Kidney (tissue), 14 donors: ENCODE data around the gene NUBP2. TPM values are rescaled to one million over a fixed set of nuclear protein-coding genes. Genes with fewer than 3 reads are reported as not detected.

Experiments
- DNase-seq, 5 donors: peaks; one replicate each; pipeline ENCODE4 v3.0.0-alpha.2; 2013 to 2020
- FAIRE-seq: peaks from 2 replicates; lab custom pipeline; 2012; peaks lifted over from hg19 to GRCh38; lab: Jason Lieb, UNC
- H3K27ac ChIP-seq, 2 donors: one replicate each; pipeline ENCODE4 v1.7.0; 2013; ENCODE audit warnings: low read depth in 2 of 2, low read length in 2 of 2, inconsistent platforms in 1 of 2
- H3K27me3 ChIP-seq: one replicate; pipeline ENCODE4 v1.7.1; 2013; ENCODE audit warnings: low read length, inconsistent platforms; ENCODE audit not compliant: control insufficient read depth, insufficient read depth
- H3K36me3 ChIP-seq, 3 donors: one replicate each; pipeline versions ENCODE4 v1.7.0 to v1.7.1; 2013; ENCODE audit warnings: low read length in 3 of 3, control low read depth in 1 of 3, inconsistent platforms in 1 of 3; ENCODE audit not compliant: insufficient read depth in 3 of 3, control insufficient read depth in 2 of 3
- H3K4me1 ChIP-seq, 3 donors: one replicate each; pipeline versions ENCODE4 v1.7.0 to v1.7.1; 2013; ENCODE audit warnings: low read length in 3 of 3, inconsistent platforms in 1 of 3, low read depth in 1 of 3; ENCODE audit not compliant: control insufficient read depth in 2 of 3, insufficient read depth in 2 of 3
- H3K4me3 ChIP-seq, 3 donors: one replicate each; pipeline versions ENCODE4 v1.7.0 to v1.8.1; 2013; ENCODE audit warnings: low read length in 3 of 3, control low read depth in 1 of 3, inconsistent platforms in 1 of 3
- H3K9ac ChIP-seq, 3 donors: one replicate each; pipeline versions ENCODE4 v1.7.0 to v1.7.1; 2013; ENCODE audit warnings: low read length in 3 of 3, control low read depth in 1 of 3, inconsistent platforms in 1 of 3
- H3K9me3 ChIP-seq, 3 donors: one replicate each; pipeline versions ENCODE4 v1.7.0 to v1.7.1; 2013; ENCODE audit warnings: low read length in 3 of 3, control low read depth in 1 of 3, inconsistent platforms in 1 of 3; ENCODE audit not compliant: control insufficient read depth in 2 of 3, insufficient read depth in 1 of 3
- intact Hi-C: fragments of 100-400 bp; cut with DNase I; formaldehyde crosslinking; loops from one replicate; pipeline ENCODE4 v1.11.1; 2022
- polyA plus RNA-seq: library from polyadenylated mRNA; stranded (reverse); fragments of 350-450 nt; fragmentation: Illumina TruSeq; extraction: RNeasy Lipid Tissue Mini Kit (QIAGEN cat#74804); gene quantifications from one replicate; pipeline ENCODE4 v1.2.3, GENCODE V29; 2014; ENCODE audit warnings: low read depth, low replicate concordance; ENCODE audit not compliant: insufficient read depth
- total RNA-seq: library from RNA; stranded (reverse); fragmentation: NEBNext Ultra II Directional; extraction: Animal tissue kit (Norgen Biotek cat#: 25700); gene quantifications from one replicate; pipeline ENCODE4 v1.2.1, GENCODE V29; 2021
- TF ChIP-seq, protein P1 (sequence below): IDR thresholded peaks from 3 replicates; pipeline ENCODE4 v1.5.1; 2012; ENCODE audit warnings: mild to moderate bottlenecking, moderate library complexity, borderline replicate concordance; ENCODE audit not compliant: insufficient read depth; ENCODE audit errors: extremely low read depth
- donor health status: control.
- donor health status: control.
- donor health status: control.
- donor health status: control.
- donor health status: control.
- donor health status: DM: yes; HTN: yes; CAD: no.
- donor health status: Normal renal cell carcinoma (clear cell type).

The NUBP2 gene
- total and polyA plus RNA-seq, 2 donors from 2014 or later = 42.8 to 71.1 TPM

DNA sequence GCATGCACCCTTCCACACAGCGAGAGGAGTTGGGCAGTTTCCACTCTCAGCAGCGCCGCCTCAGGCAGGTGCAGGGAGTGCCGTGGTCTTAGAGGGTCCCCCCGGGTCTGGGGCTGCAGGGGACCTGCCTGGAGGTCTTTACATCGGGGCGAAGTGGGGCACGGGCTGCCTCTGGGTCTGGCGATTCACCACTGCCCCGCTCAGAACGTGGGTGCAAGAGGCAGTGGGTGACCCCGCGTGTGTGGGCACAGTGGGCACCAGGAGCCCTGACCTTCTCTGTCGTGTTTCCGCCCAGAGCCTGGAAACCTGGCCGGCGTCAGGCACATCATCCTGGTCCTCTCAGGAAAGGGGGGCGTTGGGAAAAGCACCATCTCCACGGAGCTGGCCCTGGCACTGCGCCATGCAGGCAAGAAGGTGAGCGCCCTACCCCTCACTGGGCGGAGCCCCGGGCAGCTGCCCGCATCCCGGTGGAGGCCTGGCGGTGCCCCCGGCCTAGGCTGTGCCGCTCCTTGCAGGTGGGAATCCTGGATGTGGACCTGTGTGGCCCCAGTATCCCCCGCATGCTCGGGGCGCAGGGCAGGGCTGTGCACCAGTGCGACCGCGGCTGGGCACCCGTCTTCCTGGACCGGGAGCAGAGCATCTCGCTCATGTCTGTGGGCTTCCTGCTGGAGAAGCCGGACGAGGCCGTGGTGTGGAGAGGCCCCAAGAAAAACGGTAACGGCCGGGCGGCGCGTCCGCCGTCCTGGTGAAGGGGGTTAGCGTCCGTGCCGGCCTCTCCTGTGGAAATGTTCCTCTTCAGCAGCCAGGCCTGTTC, 3.7 kb downstream of the NUBP2 start:
- TF ChIP-seq, protein P1, sequence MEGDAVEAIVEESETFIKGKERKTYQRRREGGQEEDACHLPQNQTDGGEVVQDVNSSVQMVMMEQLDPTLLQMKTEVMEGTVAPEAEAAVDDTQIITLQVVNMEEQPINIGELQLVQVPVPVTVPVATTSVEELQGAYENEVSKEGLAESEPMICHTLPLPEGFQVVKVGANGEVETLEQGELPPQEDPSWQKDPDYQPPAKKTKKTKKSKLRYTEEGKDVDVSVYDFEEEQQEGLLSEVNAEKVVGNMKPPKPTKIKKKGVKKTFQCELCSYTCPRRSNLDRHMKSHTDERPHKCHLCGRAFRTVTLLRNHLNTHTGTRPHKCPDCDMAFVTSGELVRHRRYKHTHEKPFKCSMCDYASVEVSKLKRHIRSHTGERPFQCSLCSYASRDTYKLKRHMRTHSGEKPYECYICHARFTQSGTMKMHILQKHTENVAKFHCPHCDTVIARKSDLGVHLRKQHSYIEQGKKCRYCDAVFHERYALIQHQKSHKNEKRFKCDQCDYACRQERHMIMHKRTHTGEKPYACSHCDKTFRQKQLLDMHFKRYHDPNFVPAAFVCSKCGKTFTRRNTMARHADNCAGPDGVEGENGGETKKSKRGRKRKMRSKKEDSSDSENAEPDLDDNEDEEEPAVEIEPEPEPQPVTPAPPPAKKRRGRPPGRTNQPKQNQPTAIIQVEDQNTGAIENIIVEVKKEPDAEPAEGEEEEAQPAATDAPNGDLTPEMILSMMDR = no peak
- Histone ChIP-seq H3K27ac (no peak overlapping the region), H3K27me3 (no peaks in the 10 kb centered on the region), H3K9ac (no peak overlapping the region), H3K4me3 (no peak overlapping the region), H3K9me3 (no peaks in the 10 kb centered on the region), H3K36me3 (no peaks in the 10 kb centered on the region), H3K4me1 (peaks cover 0 to 8% (median 5%) of the 10 kb centered on the region in 3 donors)
- DNase-seq (peak in 2 of 5 donors; percentile 37 to 80), FAIRE-seq (no peak)
- intact Hi-C loops = no loop called here

DNA sequence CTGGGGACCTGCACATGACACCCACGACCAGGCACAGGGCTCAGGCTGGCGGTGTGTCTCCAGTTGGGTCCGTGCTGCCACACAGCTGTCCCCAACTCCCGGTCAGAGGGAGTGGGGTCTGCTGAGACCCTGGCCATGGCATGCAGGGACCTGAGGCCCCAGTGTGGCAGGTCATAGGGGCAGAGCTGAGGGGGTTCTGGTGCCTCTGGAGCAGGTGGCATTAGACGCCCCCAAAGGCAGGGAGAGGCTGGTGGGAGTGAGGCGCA, 4.2 kb downstream of the NUBP2 start:
- TF ChIP-seq, protein P1 = no peak
- peaks cover 0 to 4% (median 4%) of the 10 kb centered on the region in 3 donors for H3K4me1 ChIP-seq
- H3K9me3 ChIP-seq = no peaks in the 10 kb centered on the region
- DNase-seq = no peak
- H3K9ac ChIP-seq = no peak overlapping the region
- H3K4me3 ChIP-seq = no peak overlapping the region
- no peaks in the 10 kb centered on the region for H3K27me3 ChIP-seq
- intact Hi-C loops = no loop called here
- no peak for FAIRE-seq
- no peaks in the 10 kb centered on the region for H3K36me3 ChIP-seq
- no peak overlapping the region for H3K27ac ChIP-seq

DNA sequence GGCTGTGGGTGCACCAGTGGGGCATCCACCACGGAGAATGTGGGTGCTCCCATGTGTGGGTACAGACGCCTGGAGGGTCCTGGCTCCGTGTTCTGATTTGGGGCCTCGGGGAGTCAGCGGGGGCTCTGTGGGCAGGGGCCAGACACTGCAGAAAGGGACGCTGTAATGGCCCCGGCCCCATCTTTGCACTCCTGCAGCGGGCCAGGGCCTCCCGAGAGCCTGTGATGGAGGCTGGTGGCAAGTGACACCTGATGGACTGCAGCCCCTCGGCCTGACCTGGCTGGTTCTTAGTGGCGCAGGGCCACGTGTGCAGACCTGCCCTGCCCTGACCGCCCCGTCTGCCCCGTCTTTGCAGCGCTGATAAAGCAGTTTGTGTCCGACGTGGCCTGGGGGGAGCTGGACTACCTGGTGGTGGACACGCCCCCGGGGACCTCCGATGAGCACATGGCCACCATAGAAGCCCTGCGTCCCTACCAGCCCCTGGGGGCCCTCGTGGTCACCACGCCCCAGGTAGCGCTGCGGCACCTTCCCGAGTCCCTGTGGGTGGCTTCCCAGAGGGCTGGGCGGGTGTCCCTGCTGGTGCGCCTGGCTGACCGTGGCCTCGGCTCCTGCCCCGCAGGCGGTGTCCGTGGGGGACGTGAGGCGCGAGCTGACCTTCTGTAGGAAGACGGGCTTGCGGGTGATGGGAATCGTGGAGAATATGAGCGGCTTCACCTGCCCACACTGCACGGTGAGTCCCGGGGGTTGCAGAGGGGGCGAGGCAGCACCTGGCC, 4.7 kb downstream of the NUBP2 start:
- H3K4me1 ChIP-seq = peaks cover 0 to 4% (median 4%) of the 10 kb centered on the region in 3 donors
- H3K9ac ChIP-seq = no peak overlapping the region
- no peak for FAIRE-seq

More for the DNA sequence above, 4.7 kb downstream of the NUBP2 start:
- DNase-seq = peak in 1 of 5 donors; percentile 64
- no peaks in the 10 kb centered on the region for H3K36me3 ChIP-seq
- TF ChIP-seq, protein P1 = no peak
- H3K27ac ChIP-seq = no peak overlapping the region
- no peaks in the 10 kb centered on the region for H3K9me3 ChIP-seq
- intact Hi-C loops = no loop called here
- H3K27me3 ChIP-seq = no peaks in the 10 kb centered on the region
- H3K4me3 ChIP-seq = no peak overlapping the region
